Astrocyte of the cerebellum (primary cell): ENCODE measurements around the gene CTIF.
A peak's percentile ranks its signal among the peaks of the same experiment; 100 is the strongest.

Source experiments
- DNase-seq: peaks from one replicate; pipeline ENCODE4 v3.0.0-alpha.2; 2011; ENCODE audit warnings: low read depth
- H3K4me3 ChIP-seq: 2 replicates; pipeline ENCODE4 v1.5.1; 2011; ENCODE audit warnings: mild to moderate bottlenecking, low read depth, low read length, moderate library complexity
- in situ Hi-C: cut with HindIII; loops from 2 replicates; pipeline ENCODE4 v1.10.0; 2017; ENCODE audit warnings: low sequenced_read_pairs
- TF ChIP-seq, protein P1 (sequence below): IDR thresholded peaks from 2 replicates; pipeline ENCODE4 v1.5.1; 2012; ENCODE audit warnings: low read length, low read depth, moderate library complexity, mild to moderate bottlenecking; ENCODE audit errors: missing control alignments

Gene CTIF

DNA sequence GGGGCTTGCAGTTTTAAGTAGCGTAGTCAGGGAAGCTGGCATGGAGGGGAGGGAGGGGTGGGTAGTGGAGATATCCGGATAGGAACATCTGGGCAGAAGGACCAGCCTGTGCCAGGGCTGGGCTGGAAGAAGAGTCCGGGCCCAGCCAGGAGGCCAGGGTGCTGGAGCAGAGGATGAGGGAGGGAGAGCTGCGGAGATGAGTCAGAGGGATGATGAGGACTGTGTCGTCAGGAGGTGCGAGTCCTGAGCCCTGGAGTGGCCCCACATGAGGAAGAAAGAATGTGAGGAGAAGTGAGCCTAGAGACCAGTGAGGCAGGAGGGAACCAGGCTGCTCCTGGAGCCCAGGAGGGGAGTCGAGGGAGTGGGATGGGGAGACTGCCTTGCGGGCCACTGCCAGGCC is 82.4 kb downstream of the CTIF start:
- TF ChIP-seq, protein P1, sequence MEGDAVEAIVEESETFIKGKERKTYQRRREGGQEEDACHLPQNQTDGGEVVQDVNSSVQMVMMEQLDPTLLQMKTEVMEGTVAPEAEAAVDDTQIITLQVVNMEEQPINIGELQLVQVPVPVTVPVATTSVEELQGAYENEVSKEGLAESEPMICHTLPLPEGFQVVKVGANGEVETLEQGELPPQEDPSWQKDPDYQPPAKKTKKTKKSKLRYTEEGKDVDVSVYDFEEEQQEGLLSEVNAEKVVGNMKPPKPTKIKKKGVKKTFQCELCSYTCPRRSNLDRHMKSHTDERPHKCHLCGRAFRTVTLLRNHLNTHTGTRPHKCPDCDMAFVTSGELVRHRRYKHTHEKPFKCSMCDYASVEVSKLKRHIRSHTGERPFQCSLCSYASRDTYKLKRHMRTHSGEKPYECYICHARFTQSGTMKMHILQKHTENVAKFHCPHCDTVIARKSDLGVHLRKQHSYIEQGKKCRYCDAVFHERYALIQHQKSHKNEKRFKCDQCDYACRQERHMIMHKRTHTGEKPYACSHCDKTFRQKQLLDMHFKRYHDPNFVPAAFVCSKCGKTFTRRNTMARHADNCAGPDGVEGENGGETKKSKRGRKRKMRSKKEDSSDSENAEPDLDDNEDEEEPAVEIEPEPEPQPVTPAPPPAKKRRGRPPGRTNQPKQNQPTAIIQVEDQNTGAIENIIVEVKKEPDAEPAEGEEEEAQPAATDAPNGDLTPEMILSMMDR, result no peak
- in situ Hi-C loops, result loop anchor here (5.0 kb wide), 1 partner anchor 79 kb away; no protein-coding TSS in a partner anchor
- peak; percentile 24 for DNase-seq
- H3K4me3 ChIP-seq, result no peak overlapping the region

DNA sequence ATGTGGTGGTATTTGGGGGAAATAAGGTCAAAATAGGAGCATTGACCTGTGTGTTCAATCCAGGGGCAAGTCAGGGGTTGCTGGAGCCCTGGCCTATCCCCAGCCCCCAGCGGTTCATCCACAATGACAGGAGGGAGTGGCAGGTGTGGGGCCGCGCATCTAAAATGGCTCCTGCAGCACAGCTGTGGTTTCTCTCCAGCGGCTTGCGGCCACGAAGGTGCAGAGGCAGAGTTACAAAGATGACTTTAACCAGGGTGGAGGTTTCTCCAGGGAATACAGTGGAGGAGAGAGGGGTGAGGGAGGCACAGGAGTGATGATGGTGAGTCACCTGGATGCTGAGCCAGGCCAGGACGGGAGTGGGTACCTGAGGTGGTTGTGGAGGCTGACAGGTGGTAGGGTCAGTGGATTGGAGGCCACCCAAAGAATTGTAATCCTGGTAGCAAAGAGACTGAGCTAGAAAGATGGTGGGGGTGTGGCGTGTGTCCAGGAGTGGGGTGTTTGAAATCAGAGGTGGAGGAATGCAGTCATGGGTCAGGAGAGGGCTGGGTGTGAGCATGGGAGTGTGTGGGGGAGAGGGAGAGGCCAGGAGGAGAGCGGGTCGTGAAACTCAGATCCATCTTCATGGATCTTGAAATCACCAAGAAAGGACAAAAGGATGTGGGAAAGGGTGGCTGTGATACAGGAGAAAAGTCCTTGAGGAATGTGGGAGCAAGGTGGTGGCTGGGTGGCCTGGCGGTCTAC is 83.2 kb downstream of the CTIF start:
- in situ Hi-C loops, result loop anchor here (5.0 kb wide), 1 partner anchor 80 kb away; no protein-coding TSS in a partner anchor
- DNase-seq, result no peak
- TF ChIP-seq, protein P1, result no peak
- H3K4me3 ChIP-seq, result no peak overlapping the region

DNA sequence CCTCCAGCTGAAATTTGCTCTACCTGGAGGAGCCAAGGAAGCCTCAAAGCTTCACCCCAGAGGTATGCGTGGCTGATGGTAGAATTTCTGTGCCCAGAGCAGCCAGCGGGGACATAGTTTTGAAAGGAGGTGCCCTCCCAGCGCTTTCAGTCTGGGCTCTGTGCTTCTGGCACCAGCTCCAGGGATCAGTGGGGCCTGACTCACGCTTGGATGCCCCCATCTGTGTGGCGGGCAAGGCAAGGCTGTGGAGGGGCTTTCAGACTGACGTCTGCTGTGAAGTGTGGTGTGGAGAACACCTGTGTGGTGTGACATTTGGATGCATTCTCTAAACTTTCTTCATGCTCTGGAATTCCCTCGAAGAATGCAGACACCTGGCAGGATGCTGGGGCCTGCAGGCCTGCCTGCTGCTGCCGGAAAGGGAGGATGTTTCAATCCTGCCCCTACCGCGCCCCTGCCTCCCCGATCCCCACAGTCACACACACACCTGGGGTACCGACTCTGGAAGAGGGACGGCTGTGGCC is 84.1 kb downstream of the CTIF start:
- TF ChIP-seq, protein P1, result no peak
- in situ Hi-C loops, result loop anchor here (5.0 kb wide), 1 partner anchor 81 kb away; no protein-coding TSS in a partner anchor
- peak; percentile 32 for DNase-seq
- H3K4me3 ChIP-seq, result no peak overlapping the region

DNA sequence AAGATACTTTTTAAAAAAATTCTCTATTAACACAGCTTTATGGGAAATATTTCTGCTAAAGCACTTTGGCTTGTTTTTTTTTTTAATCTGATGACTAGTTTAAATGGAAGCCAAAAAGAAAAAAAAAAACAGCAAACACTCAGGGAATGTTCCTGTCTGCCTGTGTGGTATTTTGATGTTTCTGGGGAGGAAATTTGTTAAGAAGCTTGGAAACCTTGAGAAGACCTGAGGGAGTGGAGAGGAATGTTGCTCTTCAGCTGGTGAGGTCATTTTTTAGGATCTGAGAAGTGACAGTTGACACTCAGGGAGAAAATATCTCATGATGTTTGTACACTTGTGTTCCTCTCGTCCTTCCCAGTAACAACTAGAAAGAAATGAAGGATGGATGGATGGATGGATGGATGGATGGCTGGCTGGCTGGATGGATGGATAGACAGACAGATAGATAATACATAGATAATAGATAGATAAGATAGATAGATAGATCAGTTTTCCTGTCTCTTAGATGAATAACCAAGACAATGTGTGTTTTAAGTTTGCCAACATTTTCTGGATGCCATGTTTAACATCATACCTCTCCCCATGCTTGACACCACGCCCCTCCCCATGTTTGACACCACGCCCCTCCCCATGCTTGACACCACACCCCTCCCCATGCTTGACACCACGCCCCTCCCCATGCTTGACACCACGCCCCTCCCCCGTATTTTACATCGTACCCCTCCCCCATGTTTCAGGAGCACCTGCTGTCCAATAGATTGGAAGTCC is 84.8 kb downstream of the CTIF start:
- TF ChIP-seq, protein P1, result no peak
- no peak overlapping the region for H3K4me3 ChIP-seq
- peak; percentile 74 for DNase-seq
- in situ Hi-C loops, result loop anchor here (5.0 kb wide), 1 partner anchor 81 kb away; no protein-coding TSS in a partner anchor

DNA sequence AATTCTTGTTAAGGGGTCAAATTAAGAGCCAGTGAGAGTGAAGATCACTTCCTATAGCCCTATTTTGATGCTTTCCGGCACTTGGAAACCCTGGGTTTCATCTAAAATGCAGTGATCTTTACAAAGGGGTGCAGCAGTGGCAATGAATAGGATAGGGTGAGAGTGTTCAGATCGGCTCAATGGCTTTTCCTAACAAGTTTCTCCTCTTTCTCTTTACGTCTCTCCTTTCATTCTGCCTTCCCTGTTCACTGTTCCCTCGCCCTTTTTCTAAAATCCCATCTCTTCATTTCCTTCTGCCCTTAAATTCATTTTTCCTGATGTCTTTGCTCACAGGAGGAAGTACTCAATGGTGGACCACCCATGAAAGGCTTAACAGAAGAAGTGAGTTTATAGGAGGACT is 86.0 kb downstream of the CTIF start:
- no peak for DNase-seq
- TF ChIP-seq, protein P1, result no peak
- in situ Hi-C loops, result loop anchor here (5.0 kb wide), 1 partner anchor 83 kb away; no protein-coding TSS in a partner anchor
- no peak overlapping the region for H3K4me3 ChIP-seq

DNA sequence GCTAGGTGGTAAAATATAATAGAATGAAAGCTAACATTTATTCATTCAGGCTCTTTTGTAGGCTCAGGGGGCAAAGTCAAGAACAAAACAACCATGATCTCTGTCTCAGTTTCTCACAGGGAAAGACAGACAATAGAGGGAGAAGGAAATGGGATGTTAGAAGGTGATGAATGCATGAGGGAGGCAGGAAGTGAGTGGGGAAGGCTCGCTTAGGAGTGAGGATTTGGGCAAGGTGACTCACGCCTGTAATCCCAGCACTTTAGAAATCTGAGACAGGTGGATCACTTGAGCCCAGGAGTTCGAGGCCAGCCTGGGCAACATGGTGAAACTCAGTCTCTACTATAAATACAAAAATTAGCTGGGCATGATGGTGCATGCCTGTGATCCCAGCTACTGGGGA is 88.4 kb downstream of the CTIF start:
- no peak overlapping the region for H3K4me3 ChIP-seq
- DNase-seq, result no peak
- TF ChIP-seq, protein P1, result no peak
- in situ Hi-C loops, result no loop called here
